ENCODE measurements around the gene TACO1. TPM values are rescaled to one million over a fixed set of nuclear protein-coding genes. Genes with fewer than 3 reads are reported as not detected.
A peak's percentile ranks its signal among the peaks of the same experiment; 100 is the strongest.

Gene TACO1
- total and polyA plus RNA-seq, 10 donors: 10.6 to 19.1 (median 15.3) TPM

- 97 to 99% (median 98%) methylated on average over 3 of the region's 3 CpGs for WGBS, 5 donors
- Histone ChIP-seq H3K36me3 (peaks cover 4 to 61% (median 31%) of the 10 kb centered on the region in 6 donors), H3K27me3 (replicated peaks in 1 of 7) (no peaks in the 10 kb centered on the region), H3K9me3 (no peaks in the 10 kb centered on the region), H3K4me3 (no peak overlapping the region), H3K27ac (no peak overlapping the region), H3K4me1 (peaks cover 4 to 39% (median 11%) of the 10 kb centered on the region in 6 donors)
- intact Hi-C loops (cut with DNase I; ENCODE audit: low total_unique reads): no loop called here
- TF ChIP-seq CTCF (IDR thresholded peaks at IDR 0.05 in 8 of 11, conservative IDR thresholded peaks at IDR 0.05 in 3 of 11): no peak
- no peak for TF ChIP-seq POLR2A (IDR thresholded peaks at IDR 0.05)
- no peak for TF ChIP-seq POLR2AphosphoS5 (IDR thresholded peaks at IDR 0.05)
- no peak for DNase-seq
Measured at GRCh38 chr17:63595132-63595531, 5.6 kb upstream of the TACO1 start.

- Histone ChIP-seq H3K4me1 (peaks cover 15 to 55% (median 24%) of the 10 kb centered on the region in 6 donors), H3K36me3 (peaks cover 0 to 42% (median 12%) of the 10 kb centered on the region in 6 donors), H3K9me3 (no peaks in the 10 kb centered on the region), H3K4me3 (no peak overlapping the region), H3K27ac (peak overlapping the region in 1 of 8 donors; percentile 11), H3K27me3 (replicated peaks in 1 of 7) (no peaks in the 10 kb centered on the region)
- no peak for DNase-seq
- intact Hi-C loops (cut with DNase I; ENCODE audit: low total_unique reads): no loop called here
- WGBS, 5 donors: 51 to 58% (median 55%) methylated on average over 6 of the region's 6 CpGs
- TF ChIP-seq POLR2AphosphoS5 (IDR thresholded peaks at IDR 0.05) (no peak), CTCF (IDR thresholded peaks at IDR 0.05 in 8 of 11, conservative IDR thresholded peaks at IDR 0.05 in 3 of 11) (no peak), POLR2A (IDR thresholded peaks at IDR 0.05) (no peak)
Measured at GRCh38 chr17:63596856-63597586, 3.7 kb upstream of the TACO1 start.

GRCh38 chr17:63598281-63598680, 2.4 kb upstream of the TACO1 start:
- Histone ChIP-seq H3K4me1 (peaks cover 15 to 64% (median 28%) of the 10 kb centered on the region in 6 donors), H3K27ac (no peak overlapping the region), H3K9me3 (no peaks in the 10 kb centered on the region), H3K4me3 (no peak overlapping the region), H3K36me3 (peaks cover 0 to 38% (median 5%) of the 10 kb centered on the region in 6 donors), H3K27me3 (replicated peaks in 1 of 7) (no peaks in the 10 kb centered on the region)
- 77 to 89% (median 79%) methylated on average over 2 of the region's 2 CpGs for WGBS, 5 donors
- intact Hi-C loops (cut with DNase I; ENCODE audit: low total_unique reads): no loop called here
- TF ChIP-seq POLR2A (IDR thresholded peaks at IDR 0.05): no peak
- TF ChIP-seq POLR2AphosphoS5 (IDR thresholded peaks at IDR 0.05): no peak
- TF ChIP-seq CTCF (IDR thresholded peaks at IDR 0.05 in 8 of 11, conservative IDR thresholded peaks at IDR 0.05 in 3 of 11): no peak
- no peak for DNase-seq
